NCI-H460 (cell line): ENCODE measurements around the gene ATG7. TPM values are rescaled to one million over a fixed set of nuclear protein-coding genes. Genes with fewer than 3 reads are reported as not detected.

Experiments used
- DNase-seq: peaks from one replicate; pipeline ENCODE4 v3.0.0-alpha.2; 2016; ENCODE audit warnings: low read depth; ENCODE audit errors: extremely low read depth
- small RNA-seq, 2 experiments: library from RNA; depleted of rRNA; stranded (forward); fragments of <200 nt; gene quantifications; one replicate each; pipeline ENCODE3, GENCODE V24; 2014
- total RNA-seq: library from RNA; depleted of rRNA; stranded (reverse); fragments of >200 nt; shearing (Covaris generic); gene quantifications from 2 replicates; pipeline ENCODE4 v1.2.3, GENCODE V29; 2014; rRNA removed

Gene ATG7
- total RNA-seq, 1 experiment from 2014 or later: 31.9 TPM

DNA sequence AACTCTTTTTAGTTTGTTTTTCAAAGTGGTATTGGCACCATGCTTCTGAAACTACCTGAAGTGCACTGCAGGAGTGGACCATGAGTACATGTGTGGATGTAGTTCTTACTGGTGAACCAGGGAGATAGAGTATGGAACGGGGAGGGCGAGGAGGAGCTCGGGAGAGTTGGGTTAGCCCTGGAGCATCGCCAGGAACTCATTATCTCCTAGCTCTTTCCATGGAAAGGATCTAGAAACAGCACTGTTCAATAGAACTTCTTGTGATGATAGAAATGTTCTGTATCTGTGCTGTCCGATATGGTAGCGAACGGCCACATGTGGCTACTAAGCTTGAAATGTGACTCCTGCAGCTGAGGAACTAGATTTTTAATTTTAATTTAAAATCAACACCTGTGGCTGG lies 324.2 kb downstream of the ATG7 start:
- no peak for DNase-seq

DNA sequence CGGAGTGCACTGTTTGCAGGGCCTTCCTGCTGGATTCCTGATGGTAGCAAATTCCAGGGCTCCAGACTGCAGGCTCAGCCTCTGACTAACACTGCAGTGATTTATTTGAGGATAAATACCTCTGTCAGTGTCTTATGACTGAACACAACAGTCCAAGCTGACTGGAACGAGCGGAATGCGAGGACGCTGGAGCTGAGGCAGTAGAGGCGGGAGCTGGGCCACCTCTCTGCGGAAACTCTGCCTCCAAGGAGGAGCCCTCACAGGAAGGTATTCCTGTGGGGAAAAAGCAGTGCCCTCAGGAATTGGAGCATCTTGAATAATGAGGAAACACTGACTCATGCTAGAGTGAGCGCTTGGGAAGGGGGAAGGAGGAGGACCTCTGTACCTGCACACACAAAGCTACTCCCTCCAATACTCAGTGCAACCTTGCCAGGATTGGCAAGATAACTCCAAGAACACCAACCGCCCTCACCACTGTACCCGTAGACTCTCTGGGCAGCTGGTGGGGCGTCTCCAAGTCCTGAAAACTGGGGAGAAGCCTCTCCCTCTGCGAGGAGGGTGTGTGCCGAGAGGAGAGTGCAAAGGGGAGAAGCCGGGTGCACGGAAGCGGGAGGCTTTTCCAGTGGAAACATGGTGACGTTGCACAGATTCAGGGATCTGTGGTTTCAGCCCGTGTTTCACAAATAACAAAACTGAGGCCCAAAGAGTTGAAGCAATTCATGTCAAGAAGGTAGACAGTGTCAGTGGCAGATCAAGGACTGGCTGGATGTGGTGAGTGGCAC lies 328.5 kb downstream of the ATG7 start:
- peak; percentile 61 for DNase-seq

DNA sequence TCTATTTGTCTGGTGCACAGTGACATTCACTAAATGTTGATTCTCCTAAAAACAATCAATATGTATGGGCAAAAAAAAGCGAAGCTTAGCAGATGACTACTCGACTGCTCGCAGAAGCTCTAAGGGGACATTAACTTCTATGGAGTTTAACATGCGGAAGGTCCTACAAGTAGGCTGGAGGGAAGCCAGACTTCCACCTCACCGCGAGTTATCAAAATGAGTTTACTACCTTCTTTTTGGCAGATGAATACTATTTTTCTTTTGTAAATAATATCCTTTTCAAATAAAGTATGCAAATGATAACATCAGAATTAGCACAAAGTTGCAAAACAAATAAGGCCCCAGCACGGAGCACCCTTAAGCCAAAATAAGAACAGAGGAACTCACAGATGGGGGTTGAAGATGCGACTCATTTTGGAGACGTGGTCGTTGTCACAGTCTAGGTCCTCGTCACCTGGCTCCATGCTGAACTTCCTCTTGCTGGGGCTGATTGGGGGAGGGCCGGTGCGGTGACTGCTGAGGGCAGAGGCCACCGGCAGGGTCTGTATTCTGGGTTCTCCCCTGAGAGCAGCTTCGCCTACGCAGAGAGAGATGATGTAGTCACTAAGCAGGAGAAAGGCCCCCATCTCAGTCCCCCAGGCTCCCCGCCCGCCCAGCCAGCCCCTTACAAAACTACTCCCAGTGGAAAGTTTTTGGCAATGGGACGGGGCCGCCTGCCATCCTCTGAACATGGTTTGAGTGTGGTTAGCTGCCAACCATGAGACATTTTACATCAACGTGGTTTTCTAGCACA lies 329.4 kb downstream of the ATG7 start:
- DNase-seq: no peak

DNA sequence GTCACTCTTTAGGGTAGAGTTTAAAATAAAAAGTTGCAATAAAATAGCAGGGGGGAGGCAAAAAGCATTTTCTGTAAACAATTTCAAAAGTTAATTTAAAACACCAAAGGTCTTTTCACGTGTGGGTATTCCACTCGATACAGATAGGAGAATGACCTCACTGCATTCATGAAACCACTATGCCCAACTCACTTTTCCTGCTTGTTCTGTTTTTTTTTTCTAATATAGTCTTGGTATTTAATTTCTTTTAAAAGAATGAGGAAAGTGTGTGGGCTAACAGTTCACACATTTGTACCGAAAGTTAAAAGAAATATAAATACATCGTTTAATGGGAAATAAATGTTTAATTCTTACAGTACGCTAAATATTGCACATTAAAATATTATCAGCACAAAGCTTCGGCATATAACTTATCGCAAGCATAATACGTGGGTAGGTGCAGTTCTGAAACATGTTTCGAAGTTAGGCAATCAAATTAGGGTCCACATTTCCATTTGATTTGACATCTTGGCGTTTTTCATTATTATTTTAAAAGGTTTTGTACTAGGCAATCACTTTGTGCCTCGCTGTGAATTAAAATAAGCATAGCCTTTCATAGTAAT lies 330.1 kb downstream of the ATG7 start:
- no peak for DNase-seq

DNA sequence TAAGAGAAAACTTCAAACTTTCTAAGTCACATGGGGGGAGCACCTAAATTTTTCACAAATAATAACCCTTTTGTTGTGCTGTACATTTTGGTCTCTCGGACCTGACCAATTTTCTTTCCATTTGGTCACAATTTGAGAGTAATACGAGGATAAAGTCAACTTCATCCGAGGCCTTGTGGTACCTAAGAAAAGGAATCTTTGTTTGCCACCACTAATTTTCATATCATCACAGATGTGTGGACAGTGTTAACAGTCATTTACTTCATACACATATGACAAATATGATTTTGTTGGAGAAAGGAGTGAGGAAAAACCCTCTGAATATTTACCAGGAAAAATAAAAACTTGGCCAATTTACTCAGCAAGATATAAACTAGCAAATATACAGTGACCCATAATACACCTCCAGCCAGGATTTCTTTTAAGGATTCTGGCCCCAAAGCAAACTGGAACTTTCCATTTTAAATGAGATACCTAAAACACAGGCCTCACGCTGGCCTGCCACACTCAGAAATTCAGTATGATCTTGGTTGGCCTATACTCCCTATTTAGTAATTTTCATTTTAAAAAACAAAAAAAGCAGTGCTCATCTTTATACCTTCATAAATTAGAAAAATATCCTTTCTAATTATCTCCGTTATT lies 330.8 kb downstream of the ATG7 start:
- DNase-seq: no peak

DNA sequence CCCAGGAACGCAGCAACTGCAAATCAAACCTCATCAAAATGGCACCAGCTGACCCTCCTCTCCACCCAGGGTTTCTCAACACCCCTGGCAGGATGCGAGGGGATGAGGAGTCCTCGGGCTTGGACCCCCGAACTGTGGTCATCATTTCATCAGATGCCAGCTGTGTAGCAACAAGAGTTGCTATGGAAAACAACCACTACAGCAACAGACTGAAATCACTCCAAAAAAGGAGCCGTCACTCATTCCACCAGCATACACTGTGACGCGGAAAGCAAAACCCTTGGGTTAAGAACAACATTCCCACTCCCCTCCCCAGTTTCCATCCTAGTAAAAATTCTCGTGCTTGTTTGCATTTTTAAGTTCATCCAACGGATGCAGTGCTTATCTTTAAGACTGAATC lies 331.4 kb downstream of the ATG7 start:
- no peak for DNase-seq

DNA sequence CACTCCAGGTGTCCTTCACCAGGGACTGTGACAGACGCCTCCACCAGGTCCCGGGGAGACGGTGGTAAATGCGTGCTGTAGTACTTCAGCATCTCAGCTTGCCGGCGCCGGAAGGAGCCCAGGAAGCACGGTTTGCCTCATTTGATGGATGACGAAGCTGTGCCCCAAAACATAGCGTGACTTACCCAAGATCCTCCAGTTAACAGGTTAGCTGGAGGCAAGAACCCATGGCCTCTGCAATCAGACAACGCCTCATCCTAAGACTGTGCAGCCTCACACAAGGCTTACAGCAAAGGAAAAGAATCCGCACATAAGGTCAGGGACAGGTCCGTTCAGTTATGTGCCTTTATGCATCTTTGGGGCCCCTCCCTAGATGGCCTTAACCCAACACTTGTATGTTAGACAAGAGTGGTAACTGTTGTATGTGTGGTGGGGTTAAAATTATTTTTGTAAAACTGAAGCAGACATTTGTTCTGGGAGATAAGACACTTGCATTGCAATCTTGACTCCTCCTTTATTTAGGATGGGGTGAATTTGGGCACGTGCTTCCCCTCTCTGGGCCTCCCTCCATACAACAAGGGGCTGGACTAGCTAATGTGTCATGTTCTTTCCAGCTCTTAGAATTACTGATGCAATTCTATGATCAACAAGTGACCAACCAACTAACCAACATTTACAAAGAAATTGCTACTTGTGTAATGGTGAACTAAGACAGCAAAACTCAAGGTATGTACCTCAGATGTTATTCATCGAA lies 332.1 kb downstream of the ATG7 start:
- DNase-seq: no peak

DNA sequence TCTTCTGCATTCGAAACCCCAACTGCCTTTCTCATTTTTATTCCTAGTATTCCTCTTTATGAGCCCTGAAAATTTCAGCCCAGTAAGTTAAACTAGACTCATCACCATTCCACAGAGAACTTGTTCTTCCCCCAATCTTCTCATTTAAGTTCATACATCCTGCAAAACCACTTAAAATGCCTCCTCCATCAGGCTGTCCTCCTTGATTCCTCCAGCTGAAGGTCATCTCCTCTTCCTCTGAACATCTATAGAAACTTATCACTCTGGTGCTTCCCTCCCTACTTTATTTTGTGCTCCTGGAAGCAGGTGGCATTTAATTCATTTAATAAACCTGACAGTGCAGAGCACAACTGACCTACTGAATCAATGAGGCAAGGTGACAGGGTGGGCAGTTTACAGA lies 333.2 kb downstream of the ATG7 start:
- no peak for DNase-seq

DNA sequence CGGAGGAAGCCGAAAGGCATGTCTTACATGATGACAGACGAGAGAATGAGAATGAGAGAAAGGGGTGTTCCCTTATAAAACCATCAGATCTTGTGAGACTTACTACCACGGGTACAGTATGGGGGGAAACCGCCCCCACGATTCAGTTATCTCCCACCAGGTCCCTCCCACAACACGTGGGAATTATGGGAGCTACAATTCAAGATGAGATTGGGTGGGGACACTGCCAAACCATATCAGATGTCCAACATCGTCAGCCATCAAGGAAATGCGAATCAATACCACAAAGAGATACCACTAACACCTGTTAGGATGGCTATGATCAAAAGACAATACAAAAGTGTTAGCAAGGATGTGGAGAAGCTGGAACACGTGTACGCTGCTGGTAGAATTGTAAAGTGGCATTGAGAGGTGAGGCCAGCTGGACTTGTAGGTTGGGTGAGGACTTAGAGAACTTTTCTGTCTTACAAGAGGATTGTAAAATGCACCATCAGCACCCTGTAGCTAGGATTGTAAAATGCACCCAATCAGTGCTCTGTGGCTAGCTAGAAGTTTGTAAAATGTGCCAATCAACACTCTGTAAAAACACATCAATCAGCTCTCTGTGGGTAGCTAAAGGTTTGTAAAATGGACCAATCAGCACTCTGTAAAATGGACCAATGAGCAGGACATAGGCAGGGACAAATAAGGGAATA lies 334.0 kb downstream of the ATG7 start:
- no peak for DNase-seq

DNA sequence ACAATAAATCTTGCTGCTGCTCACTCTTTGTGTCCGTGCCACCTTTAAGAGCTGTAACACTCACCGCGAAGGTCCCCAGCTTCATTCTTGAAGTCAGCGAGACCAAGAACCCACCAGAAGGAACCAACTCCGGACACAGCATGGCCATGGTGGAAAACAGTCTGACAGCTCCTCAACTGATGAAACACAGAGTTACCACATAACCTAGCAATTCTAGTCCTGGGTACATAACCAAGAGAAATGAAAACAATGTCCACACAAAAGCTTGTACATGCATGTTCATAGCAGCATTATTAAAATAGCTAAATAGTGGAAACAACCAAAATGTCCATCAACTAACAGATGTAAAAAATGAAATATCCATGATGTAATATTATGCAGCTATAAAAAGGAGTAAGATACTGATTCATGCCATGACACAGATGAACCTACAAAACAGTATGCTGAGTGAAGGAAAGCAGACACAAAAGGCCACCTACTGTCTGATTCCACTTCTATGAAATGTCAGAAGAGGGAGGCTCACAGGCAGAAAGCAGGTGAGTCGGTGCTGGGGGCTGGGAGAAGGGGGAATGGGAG lies 334.8 kb downstream of the ATG7 start:
- DNase-seq: no peak

Small RNA genes within 50 kb of the gene (small RNA-seq; reads per million reads assigned to genes)
- gene AC022001.1 (0 reads per million in 2 experiments), gene AC026185.1 (0 to 0.06 reads per million in 2 experiments), gene AC083855.1 (0 reads per million in 2 experiments)

Other genes starting within 250 kb of the ATG7 start
- gene HRH1, start 117.9 kb upstream of the ATG7 start, total RNA-seq: 4.5 and 5.8 TPM in 2 replicates